HCT116 (cell line): ENCODE data around the gene DNAH7. TPM values are rescaled to one million over a fixed set of nuclear protein-coding genes. Genes with fewer than 3 reads are reported as not detected.

Experiments used
- ATAC-seq: fragments of 200-7000 bp; cut with Tn5 transposase; 2 replicates; pipeline ENCODE4 v1.9.1; 2020; ENCODE audit warnings: mild to moderate bottlenecking, moderate library complexity
- BruUV-seq: library from RNA; stranded (reverse); fragments of 400-500 nt; replicated peaks from 2 replicates; lab custom pipeline; 2021; lab: Mats Ljungman, UMichigan
- CTCF ChIA-PET: fragments of 300-600 bp; sonication (Branson Sonifier 250); formaldehyde crosslinking; loops from one replicate; lab custom pipeline; 2021; ENCODE audit warnings: antibody characterized with exemption; lab: Charles Lee
- POLR2A ChIA-PET: fragments of 300-600, 350-600 bp; sonication (Branson Sonifier 250); formaldehyde crosslinking; loops from one replicate; lab custom pipeline; 2021; ENCODE audit warnings: antibody characterized with exemption; lab: Charles Lee
- RAD21 ChIA-PET, 2 experiments: fragments of 300-600 bp; sonication (Branson Sonifier 250); formaldehyde crosslinking; loops; one replicate each; lab custom pipeline; 2023; ENCODE audit warnings: low total read pairs in 2 of 2; ENCODE audit not compliant: uncharacterized antibody in 2 of 2, unreplicated experiment in 2 of 2, low non-redundant PET in 1 of 2; lab: Charles Lee
- DNase-seq: peaks from one replicate; pipeline ENCODE4 v3.0.0-alpha.2; 2010; ENCODE audit warnings: low read depth, low spot score
- H2AFZ ChIP-seq: fragments of 200-600 bp; shearing (Covaris generic), sonication (generic); 2 replicates; pipeline ENCODE4 v1.6.1; 2017; ENCODE audit warnings: low read depth, mixed run types, mixed read lengths, antibody characterized with exemption, low read length; ENCODE audit not compliant: poor library complexity, severe bottlenecking
- H3K27ac ChIP-seq: 2 replicates; pipeline ENCODE4 v1.5.1; 2012; ENCODE audit warnings: low read depth, low read length
- H3K27me3 ChIP-seq: fragments of 200-600 bp; sonication (generic); 2 replicates; pipeline ENCODE4 v1.6.1; 2016; ENCODE audit warnings: mixed run types, low read length, mixed read lengths; ENCODE audit not compliant: insufficient read depth
- H3K36me3 ChIP-seq, 2 experiments: fragments of 200-500 bp in 1 of 2; fragments of 200-600 bp in 1 of 2; sonication (Bioruptor generic) in 1 of 2; sonication (generic) in 1 of 2; 2 replicates each; pipeline versions ENCODE4 v1.5.1 to v1.6.1; 2014 to 2016; ENCODE audit warnings: low read length in 2 of 2, inconsistent platforms in 1 of 2, mixed read lengths in 1 of 2, mixed run types in 1 of 2; ENCODE audit not compliant: insufficient read depth in 2 of 2, control insufficient read depth in 1 of 2
- H3K4me1 ChIP-seq, 2 experiments: fragments of 200-600 bp in 1 of 2; sonication (generic) in 1 of 2; 2 replicates each; pipeline versions ENCODE4 v1.5.1 to v1.6.1; 2012 to 2017; ENCODE audit warnings: low read length in 2 of 2, inconsistent platforms in 1 of 2, mild to moderate bottlenecking in 1 of 2, mixed read lengths in 1 of 2, mixed run types in 1 of 2, moderate library complexity in 1 of 2; ENCODE audit not compliant: insufficient read depth in 2 of 2, control insufficient read depth in 1 of 2
- H3K4me2 ChIP-seq: fragments of 200-600 bp; sonication (generic); 2 replicates; pipeline ENCODE4 v1.6.1; 2017; ENCODE audit warnings: mixed run types, low read length, mixed read lengths
- H3K4me3 ChIP-seq, 2 experiments: fragments of 200-600 bp in 1 of 2; sonication (generic) in 1 of 2; replicated peaks in 1 of 2; 2 replicates each; pipeline ENCODE4 v1.5.1; 2011 to 2016; ENCODE audit warnings: low read length in 2 of 2, control low read depth in 1 of 2, low read depth in 1 of 2, mild to moderate bottlenecking in 1 of 2, mixed read lengths in 1 of 2, mixed run types in 1 of 2
- H3K79me2 ChIP-seq: fragments of 200-600 bp; sonication (generic); 2 replicates; pipeline ENCODE4 v1.6.1; 2017; ENCODE audit warnings: mild to moderate bottlenecking, mixed run types, low read length, moderate library complexity, mixed read lengths; ENCODE audit not compliant: insufficient read depth
- H3K9ac ChIP-seq: fragments of 200-600 bp; sonication (generic); 2 replicates; pipeline ENCODE4 v1.6.1; 2016; ENCODE audit warnings: low read length, mixed read lengths
- H3K9me2 ChIP-seq: fragments of 200-600 bp; sonication (generic), shearing (Covaris generic); 2 replicates; pipeline ENCODE4 v1.6.1; 2017; ENCODE audit warnings: mixed run types, mild to moderate bottlenecking, moderate library complexity; ENCODE audit not compliant: insufficient read depth
- H3K9me3 ChIP-seq, 2 experiments: fragments of 200-500 bp in 1 of 2; fragments of 200-600 bp in 1 of 2; sonication (Bioruptor generic) in 1 of 2; sonication (generic) in 1 of 2; 2 replicates each; pipeline ENCODE4 v1.6.1; 2014 to 2017; ENCODE audit warnings: low read length in 2 of 2, mixed read lengths in 2 of 2, inconsistent platforms in 1 of 2, low read depth in 1 of 2, mild to moderate bottlenecking in 1 of 2, mixed run types in 1 of 2, moderate library complexity in 1 of 2; ENCODE audit not compliant: control insufficient read depth in 1 of 2, insufficient read depth in 1 of 2
- H4K20me1 ChIP-seq: fragments of 200-600 bp; sonication (generic), shearing (Covaris generic); 2 replicates; pipeline ENCODE4 v1.6.1; 2017; ENCODE audit warnings: mixed run types, mild to moderate bottlenecking, moderate library complexity; ENCODE audit not compliant: insufficient read depth
- CEBPB ChIP-seq: IDR thresholded peaks from 2 replicates; pipeline ENCODE4 v1.6.1; 2012; ENCODE audit warnings: low read depth
- EZH2 ChIP-seq: fragments of 200-600 bp; sonication (generic); IDR thresholded peaks from 2 replicates; pipeline ENCODE4 v1.6.1; 2017; ENCODE audit warnings: antibody characterized with exemption, mixed run types
- EZH2phosphoT487 ChIP-seq: fragments of 200-600 bp; IDR thresholded peaks from 2 replicates; pipeline ENCODE4 v1.6.1; 2018; ENCODE audit warnings: antibody characterized with exemption, borderline replicate concordance
- FOSL1 ChIP-seq: IDR thresholded peaks from 2 replicates; pipeline ENCODE4 v1.6.1; 2012; ENCODE audit warnings: low read depth
- JUND ChIP-seq: IDR thresholded peaks from 2 replicates; pipeline ENCODE4 v1.6.1; 2012
- POLR2A ChIP-seq: IDR thresholded peaks from 2 replicates; pipeline ENCODE4 v1.7.0; 2011; ENCODE audit warnings: borderline replicate concordance; ENCODE audit not compliant: insufficient read depth, insufficient read length; ENCODE audit errors: extremely low read depth
- TCF7L2 ChIP-seq: IDR thresholded peaks from 2 replicates; pipeline ENCODE4 v1.7.0; 2011; ENCODE audit warnings: borderline replicate concordance, inconsistent platforms; ENCODE audit not compliant: insufficient read depth, insufficient read length; ENCODE audit errors: extremely low read depth
- ZFX ChIP-seq: fragments of 450-650 bp; IDR thresholded peaks from 2 replicates; pipeline ENCODE4 v1.6.1; 2017
- intact Hi-C: fragments of 100-400 bp; cut with micrococcal nuclease; formaldehyde crosslinking; loops from 2 replicates; pipeline ENCODE4 v1.10.0; 2022
- total RNA-seq: library from RNA; stranded (reverse); gene quantifications from one replicate; pipeline ENCODE4 v1.2.1, GENCODE V29; 2021; ENCODE audit not compliant: unreplicated experiment
- TF ChIP-seq, protein P1 (sequence below): IDR thresholded peaks from 2 replicates; pipeline ENCODE4 v1.6.1; 2011; ENCODE audit warnings: mild to moderate bottlenecking, low read length, moderate library complexity; ENCODE audit not compliant: insufficient replicate concordance; ENCODE audit errors: extremely low read depth
- TF ChIP-seq, protein P2 (sequence below): IDR thresholded peaks from 2 replicates; pipeline ENCODE4 v1.6.1; 2012

The DNAH7 gene
- total RNA-seq, 1 experiment from 2014 or later = not detected

DNA sequence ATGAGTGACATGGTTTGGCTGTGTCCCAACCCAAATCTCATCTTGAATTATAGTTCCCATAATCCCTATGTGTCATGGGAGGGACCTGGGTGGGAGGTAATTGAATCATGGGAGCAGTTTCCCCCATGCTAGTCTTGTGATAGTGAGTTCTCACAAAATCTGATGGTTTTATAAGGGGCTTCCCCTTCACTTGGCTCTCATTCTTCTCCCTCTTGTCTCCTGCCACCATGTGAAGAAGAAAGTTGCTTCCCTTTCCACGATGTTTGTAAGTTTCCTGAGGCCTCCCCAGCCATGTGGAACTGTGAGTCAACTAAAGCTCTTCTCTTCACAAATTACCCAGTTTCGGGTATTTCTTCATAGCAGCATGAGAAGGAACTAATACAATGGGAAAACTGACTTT, 14.0 kb downstream of the DNAH7 start:
- Histone ChIP-seq H3K4me1 (no peaks in the 10 kb centered on the region), H3K4me2 (no peak overlapping the region), H3K9ac (no peak overlapping the region), H3K9me3 (no peaks in the 10 kb centered on the region), H3K9me2 (0 out of 2 replicates have a peak, but pooled peaks cover 3% of the 10 kb centered on the region), H2AFZ (no peak overlapping the region), H3K4me3 (no peak overlapping the region), H4K20me1 (no peaks in the 10 kb centered on the region), H3K27ac (no peak overlapping the region), H3K36me3 (no peaks in the 10 kb centered on the region), H3K27me3 (no peaks in the 10 kb centered on the region), H3K79me2 (no peaks in the 10 kb centered on the region)
- ChIA-PET RAD21 (no interaction called here), POLR2A (no interaction called here), CTCF (interaction anchor here (1.2 kb wide), 1 partner anchor 14 kb away, joined by 3 read pairs; the partner anchor contains the start of gene DNAH7)
- ATAC-seq (no peak), DNase-seq (no peak)
- intact Hi-C loops = no loop called here
- TF ChIP-seq CEBPB = no peak
- TF ChIP-seq EZH2 = no peak
- no peak for TF ChIP-seq POLR2A
- no peak for TF ChIP-seq TCF7L2
- TF ChIP-seq, all 23 proteins: peak for 0
- no TSS peak for BruUV-seq

DNA sequence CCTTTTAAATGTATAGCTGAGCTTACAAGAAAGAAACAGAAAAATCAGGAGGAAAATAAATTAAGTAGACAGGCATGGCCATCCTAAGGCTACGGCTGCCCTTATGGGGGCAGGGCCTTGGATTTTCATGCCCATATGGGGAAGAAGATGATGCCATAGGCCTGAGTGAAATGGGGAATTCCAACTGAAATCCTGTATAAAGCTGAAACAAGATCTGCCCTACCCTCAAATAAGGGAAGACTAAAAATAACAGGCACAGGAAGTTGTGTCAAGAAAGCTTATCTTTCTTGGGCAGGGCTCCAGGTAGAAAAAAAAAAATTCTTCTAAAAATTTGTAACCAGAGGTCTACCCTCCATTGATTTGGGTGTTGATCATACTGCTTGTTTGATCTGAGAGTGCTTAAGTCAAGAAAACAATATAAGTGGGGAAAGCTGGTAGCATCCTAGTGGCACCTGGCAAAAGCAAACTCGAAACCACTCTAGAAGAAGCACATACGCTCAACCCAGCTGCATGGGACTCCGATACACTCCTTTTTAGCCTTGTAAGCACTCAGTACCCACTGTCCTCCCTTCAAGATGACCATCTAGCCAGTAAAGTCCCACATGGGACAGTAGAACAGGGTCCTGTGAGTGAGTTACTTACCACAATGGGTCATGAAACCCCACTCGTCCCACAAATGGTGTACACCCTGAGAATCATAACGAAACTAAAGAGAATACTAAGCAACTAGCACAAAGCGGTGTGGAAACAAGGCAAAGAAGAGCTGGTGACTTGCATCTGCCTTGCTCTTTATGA, 22.3 kb downstream of the DNAH7 start:
- Histone ChIP-seq H3K79me2 (no peaks in the 10 kb centered on the region), H3K9me3 (no peaks in the 10 kb centered on the region), H3K4me3 (no peak overlapping the region), H3K4me1 (no peaks in the 10 kb centered on the region), H3K4me2 (no peak overlapping the region), H3K27ac (no peak overlapping the region), H2AFZ (no peak overlapping the region), H3K9ac (no peak overlapping the region), H3K9me2 (no peaks in the 10 kb centered on the region), H4K20me1 (no peaks in the 10 kb centered on the region), H3K27me3 (no peaks in the 10 kb centered on the region), H3K36me3 (no peaks in the 10 kb centered on the region)
- no TSS peak for BruUV-seq
- no peak for TF ChIP-seq FOSL1
- TF ChIP-seq, protein P1, sequence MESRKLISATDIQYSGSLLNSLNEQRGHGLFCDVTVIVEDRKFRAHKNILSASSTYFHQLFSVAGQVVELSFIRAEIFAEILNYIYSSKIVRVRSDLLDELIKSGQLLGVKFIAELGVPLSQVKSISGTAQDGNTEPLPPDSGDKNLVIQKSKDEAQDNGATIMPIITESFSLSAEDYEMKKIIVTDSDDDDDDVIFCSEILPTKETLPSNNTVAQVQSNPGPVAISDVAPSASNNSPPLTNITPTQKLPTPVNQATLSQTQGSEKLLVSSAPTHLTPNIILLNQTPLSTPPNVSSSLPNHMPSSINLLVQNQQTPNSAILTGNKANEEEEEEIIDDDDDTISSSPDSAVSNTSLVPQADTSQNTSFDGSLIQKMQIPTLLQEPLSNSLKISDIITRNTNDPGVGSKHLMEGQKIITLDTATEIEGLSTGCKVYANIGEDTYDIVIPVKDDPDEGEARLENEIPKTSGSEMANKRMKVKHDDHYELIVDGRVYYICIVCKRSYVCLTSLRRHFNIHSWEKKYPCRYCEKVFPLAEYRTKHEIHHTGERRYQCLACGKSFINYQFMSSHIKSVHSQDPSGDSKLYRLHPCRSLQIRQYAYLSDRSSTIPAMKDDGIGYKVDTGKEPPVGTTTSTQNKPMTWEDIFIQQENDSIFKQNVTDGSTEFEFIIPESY = no peak
- TF ChIP-seq ZFX = no peak
- TF ChIP-seq, protein P2, sequence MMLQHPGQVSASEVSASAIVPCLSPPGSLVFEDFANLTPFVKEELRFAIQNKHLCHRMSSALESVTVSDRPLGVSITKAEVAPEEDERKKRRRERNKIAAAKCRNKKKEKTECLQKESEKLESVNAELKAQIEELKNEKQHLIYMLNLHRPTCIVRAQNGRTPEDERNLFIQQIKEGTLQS = no peak
- TF ChIP-seq EZH2phosphoT487 = no peak
- TF ChIP-seq TCF7L2 = no peak
- no peak for TF ChIP-seq JUND
- intact Hi-C loops = no loop called here
- ChIA-PET CTCF (interaction anchor here (0.8 to 1.0 kb wide), 2 partner anchors 17 to 32 kb away, joined by 3 read pairs; no protein-coding TSS in a partner anchor), RAD21 (no interaction called here), POLR2A (no interaction called here)
- DNase-seq (no peak), ATAC-seq (no peak)
